Astrocyte of the hippocampus (primary cell): ENCODE results near the gene COL4A2.
"Not testable (repeated sequence)": the region's sequence is repeated elsewhere in the genome, so short reads cannot be mapped to it uniquely, and the experiment has no call there.

Source experiments
- DNase-seq: peaks from one replicate; pipeline ENCODE4 v3.0.0; 2011; ENCODE audit warnings: low read depth, low spot score

COL4A2 gene

DNA sequence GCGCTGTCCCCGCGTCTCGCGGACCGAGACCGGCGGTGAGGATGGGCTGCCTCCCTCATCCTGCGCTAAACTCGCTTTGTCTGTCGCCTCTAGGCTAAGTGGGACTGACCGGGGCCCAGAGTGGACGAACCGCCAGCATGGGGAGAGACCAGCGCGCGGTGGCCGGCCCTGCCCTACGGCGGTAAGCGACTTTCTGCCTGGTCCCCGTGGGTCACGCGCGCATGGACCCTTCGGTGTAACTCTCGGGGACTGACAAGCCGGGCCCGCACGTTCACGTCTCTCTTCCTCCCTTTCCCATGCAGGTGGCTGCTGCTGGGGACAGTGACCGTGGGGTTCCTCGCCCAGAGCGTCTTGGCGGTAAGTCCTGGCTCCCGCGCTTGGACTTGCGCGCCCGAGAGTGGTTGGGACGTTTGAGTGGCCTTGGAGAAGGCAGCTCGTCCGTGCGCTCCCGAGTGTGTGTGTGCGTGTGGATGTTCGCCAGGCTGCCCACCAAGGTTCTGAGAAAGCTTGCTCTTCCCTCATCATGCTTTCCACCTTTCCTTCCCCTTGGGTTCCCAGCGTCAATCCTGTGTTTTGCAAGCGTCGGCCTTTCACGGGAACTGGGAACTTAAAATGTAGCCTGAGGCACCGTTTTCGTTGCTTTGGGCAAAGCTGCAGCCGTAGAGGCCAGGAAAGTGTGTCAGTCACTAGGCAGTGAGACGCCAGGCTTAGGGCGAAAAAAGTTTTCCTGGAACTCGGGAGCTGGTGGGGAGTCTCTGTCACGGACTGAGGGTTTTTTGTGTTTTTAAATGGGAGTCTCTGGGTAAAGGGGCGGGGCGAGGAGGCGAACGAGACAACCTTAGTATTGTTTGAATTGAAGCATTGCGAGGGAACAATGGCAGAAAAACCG is 927 bp downstream of the COL4A2 start:
- peak; percentile 71 for DNase-seq

DNA sequence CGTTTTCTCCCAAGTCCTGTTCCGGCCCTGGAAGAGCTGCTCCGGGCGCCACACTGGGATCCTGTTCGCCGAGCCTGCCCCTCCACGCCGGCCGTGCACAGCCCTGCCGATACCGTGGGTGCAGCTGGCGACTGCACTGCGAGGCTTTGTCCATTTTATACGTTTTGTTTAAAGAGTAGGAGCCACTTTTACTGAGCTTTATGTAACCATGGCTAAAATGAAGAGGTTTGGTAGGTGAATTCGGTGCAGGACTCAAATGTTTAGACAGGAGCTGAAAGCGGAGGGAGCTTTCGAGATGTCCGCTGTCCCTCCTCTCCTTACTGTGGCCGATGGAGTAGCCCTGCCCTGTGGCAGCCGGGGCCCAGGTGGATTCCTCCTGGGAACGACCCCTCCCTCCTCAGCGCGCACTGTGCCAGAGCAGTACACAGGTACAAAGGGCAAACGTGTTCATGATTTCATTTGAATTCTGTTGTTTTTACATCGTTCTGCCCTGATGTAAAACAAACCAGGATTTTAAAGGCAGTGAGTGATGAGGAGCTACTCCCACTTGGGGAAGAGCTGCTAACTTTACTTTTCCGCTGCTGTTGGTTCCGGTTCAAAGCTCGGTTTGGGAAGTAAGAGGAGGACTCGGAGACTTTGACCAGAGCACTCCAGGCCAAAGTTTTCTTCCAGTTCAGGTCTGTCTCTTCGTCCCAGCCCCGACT is 1.7 kb downstream of the COL4A2 start:
- peak; percentile 60 for DNase-seq

DNA sequence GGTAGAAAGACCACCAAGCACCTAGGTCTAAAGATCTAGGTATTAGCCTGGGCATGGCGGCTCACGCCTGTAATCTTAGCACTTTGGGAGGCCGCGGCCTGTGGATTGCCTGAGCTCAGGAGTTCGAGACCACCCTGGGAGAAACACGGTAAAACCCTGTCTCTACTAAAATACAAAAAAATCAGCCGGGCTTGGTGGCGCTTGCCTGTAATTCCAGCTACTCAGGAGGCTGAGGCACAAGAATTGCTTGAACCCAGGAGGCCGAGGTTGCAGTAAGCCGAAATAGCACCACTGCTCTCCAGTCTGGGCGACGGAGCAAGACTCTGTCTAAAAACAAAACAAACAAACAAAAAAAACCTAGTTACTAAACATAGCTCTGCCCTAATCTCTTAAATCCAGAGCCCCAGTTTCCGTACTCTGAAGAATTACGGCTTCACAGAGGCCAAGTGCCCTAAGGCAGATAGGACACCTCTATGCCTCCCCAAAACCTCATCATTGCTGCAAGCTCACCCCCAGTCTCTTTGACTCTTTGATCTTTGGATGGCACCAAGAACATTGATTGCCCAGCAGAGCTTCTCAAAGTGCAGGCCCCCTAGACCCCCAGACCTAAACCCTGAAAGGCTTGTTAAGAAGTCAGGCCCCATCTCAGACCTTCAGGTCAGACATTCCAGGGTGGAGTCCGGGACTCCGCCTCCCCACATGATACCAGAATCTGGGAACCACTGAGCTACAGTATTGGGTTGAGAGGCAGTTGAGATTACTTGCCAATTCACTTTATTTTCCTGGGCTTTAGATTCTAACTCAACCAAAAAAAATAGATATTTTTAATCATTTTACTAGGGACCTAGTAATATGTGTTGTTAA is 2.8 kb downstream of the COL4A2 start:
- DNase-seq: no peak

DNA sequence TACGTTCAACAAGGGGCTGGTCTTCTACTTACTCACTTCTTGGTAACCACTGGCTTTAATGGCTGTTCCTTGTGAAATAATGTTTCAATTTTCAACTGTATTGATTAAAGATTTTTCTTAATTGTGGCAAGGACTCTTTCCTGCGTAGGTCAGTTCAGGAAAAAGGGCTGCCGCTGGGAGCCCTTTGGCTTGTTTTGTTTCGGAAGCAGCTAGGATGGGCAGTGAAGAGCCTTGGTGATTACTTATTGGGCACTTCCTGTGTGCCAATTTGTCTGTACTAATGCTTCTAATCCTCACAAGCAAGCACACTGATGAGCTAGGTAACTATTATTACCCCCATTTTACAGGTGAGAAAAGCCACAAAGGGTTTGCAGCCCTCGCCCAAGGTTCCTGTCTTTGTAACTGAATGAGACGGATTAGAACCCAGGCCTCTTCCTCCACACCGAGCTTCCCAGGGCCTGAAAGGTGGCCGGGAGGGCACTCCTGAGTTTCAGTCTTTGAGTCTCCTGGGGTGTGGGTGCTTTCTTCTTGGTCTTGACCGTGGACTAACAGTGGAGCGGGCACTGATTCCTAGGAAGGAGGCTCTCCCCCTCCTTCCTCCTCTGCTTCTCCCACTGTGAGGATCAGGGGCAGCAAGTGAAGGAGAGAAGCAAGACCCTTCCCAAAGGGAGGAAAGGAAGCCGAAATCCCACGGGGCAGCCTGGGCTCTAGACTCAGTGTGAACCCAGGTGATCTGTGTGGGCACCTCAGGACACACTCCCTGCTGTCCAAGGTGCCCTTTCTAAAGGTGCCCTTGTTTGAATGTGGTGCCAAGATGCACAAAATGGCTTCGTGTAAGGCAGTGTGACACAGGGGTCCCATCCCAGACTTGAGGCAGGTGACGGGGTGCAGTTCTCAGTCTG is 3.7 kb downstream of the COL4A2 start:
- DNase-seq: no peak

DNA sequence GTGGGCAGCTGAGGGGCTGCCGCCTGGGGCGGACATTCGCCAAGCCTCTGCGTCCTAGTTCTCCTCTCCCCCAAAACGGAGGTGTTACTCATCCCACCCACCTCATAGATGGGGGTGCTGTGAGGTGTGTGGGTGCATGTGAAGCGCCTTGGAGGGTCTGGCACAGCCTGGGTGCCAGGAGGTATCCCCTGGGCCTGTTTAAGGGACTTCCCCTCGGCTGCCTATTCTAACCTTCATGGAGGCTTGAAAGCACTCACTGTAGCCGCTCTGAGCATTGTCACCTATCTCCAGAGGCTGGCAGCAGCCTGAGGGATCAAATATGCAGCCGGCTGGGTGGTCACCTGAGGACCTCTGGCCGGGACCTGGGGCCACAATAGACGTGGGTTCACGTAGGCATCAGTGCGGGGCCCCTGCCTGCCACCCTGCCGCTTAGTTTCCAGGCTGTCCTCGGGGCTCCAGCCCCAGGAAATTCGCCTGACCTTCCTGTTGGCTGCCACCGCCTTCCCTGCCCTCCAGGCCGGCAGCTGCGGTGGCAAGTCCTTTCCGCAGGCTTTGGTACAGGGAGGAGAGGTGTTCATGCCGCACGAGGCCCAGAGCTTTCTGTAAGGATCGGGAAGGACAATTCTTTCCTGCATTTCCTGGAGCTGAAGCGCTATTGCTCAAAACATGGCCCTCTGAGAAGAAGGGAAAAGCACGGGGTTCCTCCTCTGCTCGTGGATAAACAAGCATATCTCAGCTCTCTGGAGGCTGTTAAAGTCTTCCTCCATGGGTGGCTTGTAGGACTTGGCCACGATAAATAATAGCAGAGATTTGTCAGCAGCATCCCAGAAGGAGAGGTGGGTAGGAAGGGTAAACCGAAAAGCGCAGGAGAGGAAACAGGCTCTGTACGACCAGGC is 4.6 kb downstream of the COL4A2 start:
- no peak for DNase-seq

DNA sequence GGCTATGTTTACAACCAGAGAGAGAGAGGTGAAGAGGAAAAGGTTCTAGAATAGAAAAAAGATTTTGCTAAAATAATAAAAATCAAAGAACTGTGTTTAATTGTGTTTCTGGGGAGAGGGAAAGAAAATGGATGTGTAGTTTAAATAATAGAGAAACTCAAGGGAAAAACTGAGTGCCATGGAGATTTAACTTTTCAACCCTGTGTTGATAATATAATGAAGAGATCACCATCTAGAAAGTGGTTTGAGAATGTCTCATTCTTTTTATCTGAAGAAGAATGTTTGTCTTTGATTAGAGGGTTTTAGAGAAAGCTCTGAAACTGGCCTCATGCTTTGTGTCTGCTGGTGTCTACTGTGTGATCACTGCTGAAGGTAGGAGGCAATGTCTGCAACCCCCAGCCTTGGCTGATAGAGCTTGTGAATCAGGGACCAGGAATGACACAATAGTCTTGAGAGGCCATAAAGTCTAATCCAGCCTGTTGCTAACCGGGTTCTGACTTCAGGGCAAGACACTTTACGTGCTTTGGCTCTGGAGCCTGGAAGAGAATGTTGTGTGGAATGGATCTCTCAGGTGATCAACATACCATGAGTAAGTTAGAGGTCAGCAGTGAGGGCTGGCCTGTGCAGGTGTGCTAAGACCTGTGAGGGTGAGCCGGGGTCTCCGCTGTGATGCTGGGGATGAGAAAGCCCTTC is 5.4 kb downstream of the COL4A2 start:
- DNase-seq: peak; percentile 83

DNA sequence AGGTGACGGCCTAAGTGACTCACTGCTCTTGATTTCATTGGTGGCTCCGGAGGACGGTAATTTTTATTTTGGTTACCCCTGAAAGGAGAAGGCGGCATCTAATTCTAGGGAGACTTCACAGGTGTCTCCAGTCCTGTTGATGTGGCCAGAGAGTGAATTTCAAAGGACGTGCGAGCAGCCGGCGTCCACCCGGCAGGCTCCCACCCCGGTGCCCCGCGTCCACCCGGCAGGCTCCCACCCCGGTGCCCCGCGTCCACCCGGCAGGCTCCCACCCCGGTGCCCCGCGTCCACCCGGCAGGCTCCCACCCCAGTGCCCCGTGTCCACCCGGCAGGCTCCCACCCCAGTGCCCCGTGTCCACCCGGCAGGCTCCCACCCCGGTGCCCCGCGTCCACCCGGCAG is 6.2 kb downstream of the COL4A2 start:
- DNase-seq: not testable (repeated sequence)

DNA sequence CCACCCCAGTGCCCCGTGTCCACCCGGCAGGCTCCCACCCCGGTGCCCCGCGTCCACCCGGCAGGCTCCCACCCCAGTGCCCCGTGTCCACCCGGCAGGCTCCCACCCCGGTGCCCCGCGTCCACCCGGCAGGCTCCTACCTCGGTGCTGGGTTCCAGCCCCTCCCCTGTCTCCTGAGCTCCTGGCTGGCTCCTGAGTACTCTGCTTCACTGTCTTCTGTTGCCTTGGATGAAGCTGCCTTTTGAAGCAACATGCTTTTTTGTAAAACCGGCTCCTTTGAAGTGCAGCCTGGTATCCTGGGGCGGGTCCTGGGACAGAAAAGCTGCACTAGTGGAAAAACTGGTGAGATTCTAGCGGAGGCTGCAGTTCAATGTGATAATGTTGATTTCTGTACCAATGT is 6.6 kb downstream of the COL4A2 start:
- not testable (repeated sequence) for DNase-seq

DNA sequence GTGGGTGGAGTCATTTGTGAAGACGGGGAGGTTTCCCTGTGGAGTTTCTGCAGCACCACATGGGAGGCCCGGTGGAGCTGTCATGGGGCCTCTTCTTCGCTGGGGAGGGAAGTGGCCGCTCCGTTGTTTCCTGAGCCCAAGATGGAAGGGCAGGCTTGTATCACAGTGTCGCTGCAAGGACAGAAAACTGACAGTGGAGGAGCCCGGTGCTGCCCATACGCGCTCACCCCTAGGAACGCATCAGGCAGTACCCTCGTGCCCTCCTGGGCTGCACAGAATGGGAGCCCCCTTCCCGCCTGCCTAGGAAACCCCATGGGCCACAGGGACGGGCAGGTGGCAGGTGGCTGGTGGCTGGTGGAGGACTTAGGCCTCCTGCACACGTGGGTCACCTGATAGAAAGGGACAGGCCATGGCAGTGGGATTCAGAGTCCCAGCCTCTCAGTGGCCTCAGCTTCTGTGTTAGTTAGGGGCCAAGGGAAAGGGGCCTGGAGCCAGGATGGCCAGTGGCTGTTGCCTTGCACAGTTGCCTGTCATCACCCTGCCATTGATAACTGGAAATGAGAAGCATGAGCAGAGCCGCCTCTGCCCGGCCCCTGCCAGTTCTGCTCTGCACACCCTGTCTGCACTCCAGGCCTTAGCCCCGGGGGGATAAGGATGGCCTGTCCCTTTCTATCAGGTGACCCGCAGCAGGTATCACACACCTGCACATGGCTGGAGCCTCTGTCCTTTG is 7.6 kb downstream of the COL4A2 start:
- no peak for DNase-seq

DNA sequence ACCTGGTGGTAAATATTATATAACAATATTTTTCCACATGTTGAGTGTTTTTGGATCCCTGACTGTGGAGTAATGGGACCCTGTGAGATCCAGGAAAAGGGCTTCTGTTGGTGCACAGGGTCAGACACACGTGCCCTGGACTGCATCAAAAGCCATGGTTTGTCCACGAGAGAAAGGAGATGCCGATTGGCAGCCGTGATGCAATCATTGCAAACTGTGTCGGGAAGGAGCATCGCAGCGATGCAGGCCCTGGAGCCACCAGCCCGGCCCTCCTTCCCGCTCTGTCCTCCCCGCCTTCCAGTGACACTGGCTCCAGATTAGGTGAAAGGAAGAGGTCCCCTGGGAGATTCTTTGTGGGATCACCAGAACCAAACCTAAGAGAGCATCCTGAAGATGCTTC is 9.1 kb downstream of the COL4A2 start:
- no peak for DNase-seq

DNA sequence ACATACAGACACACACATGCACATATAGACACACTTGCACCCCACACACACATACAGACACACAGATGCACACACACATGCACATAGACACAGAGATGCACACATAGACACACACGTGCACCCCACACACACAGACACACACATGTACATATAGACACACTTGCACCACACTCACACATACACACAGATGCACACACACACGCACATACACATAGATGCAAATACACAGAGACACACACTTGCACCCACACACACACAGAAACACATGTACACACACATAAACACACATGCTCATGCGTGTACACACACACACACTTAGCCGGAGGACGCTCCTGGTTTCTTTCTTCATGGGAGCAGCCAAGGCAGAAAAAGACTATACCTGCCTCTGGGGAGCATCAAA is 10.0 kb downstream of the COL4A2 start:
- no peak for DNase-seq

DNA sequence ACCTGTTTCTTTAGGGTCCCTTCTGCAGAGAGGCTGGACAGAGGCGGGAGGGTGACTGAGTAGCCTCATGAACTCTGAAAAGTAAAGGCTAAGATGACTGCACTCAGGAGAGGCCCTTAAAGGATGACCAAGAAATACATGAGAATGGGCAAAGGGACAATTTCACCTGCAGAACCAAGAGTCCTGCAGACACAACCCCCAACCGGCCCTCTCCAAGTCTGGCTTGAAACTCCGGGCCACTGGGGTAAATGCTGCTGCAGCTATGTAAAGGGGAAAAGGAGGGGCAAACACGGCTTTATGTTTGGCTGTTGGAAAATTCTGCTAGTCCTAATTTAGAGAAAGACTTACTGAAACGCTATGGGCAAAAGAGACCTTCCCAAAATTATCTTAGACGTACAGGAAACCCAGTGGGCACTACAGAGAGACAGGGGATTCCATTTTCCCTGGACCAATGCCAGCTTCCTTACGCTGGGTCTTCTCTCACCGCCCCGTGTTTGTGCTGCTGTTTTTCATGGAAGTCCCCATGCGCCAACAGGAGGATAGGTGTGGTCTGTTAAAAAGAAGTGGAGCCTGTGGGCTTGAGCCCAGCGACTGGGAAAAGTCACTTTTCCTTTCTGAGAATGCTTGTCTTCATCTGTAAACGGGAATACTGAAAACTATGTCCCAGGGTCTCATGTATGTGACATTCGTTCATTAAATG is 10.6 kb downstream of the COL4A2 start:
- no peak for DNase-seq

DNA sequence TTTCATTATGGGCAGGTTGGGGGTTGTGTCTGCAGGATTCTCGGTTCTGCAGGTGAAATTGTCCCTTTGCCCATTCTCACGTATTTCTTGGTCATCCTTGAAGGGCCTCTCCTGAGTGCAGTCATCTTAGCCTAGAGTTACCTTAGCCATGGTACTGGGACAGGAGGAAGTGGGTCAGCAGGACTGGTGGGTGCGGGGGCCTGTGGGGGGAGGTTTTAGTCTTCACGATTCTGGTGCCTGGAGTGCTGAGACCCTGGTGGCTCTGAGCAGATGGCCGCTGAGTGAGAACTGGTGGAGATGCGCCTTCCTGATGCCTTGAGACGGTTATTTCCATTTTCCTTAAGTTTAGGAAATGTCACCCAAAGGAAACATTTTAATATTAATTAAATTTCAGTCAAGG is 11.8 kb downstream of the COL4A2 start:
- DNase-seq: no peak

DNA sequence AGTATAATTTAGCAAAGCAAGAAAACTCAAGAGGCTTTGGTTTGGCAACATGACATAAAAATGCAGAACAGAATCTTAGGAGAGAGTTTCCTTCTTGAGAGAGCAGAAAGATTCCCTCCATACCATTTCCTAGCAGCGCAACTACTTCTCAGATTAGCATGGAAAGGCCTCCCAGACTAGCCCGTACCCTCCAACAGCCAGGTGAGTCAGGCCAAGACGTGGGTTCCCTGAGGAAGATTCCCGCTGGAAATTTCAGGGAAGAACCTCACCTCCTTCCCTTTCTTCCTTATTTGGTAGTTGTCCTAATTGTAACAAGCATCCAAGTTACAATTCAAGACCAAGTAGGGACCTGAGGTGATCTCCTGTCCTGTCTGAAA is 12.3 kb downstream of the COL4A2 start:
- DNase-seq: no peak

DNA sequence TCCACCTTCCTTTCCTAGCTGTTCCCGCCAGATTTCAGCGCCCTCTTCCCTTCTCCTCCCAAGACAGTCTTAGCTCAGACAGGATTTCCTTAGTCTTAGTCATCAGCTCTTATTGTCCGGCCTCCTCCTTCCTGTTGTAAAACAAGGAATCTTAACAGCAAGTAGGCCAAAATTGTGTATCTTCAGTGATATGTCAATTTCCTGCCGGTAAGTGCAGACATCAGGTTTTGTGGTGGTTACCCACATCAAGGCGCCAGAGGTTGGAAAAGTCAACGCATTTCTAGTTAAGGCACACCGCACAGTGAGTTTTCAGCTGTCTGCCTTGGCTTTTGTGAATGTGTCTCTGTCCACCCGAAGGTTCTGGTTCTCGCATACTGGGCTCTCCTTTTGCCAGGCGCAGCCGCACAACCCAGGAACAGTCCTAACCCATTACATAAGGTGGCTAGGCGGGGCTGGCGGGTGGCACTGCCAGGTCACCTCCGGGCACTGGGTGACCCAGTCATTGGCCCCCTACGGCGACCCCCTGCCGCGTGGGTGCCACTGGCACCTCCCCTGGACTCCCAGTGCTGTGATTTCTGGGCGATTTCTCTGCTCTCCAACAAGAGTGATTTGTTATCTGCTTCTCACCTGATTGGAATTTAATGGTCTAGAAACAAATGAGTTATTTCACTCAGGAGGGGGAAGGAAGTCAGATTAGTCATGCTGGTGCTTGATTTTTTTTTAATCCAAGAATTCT is 12.9 kb downstream of the COL4A2 start:
- DNase-seq: peak; percentile 88

DNA sequence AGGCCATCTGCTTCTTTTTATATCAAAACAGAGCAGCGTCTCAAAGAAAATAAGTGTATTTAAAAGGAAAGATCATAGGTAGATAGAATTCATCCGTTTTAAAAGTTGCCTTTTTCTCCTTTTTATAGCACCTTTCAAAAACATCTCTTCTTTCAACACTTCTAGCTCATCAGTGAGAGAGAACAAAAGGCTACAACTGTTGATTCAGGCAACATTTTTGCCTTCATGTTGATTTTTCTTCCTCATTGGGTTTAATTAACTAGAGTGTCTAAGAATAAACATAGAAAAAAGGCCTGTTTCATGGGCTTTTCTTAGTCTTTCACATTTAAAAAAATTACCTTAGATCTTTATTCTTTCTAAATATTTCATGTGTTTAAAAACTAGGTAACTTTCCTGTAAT is 13.6 kb downstream of the COL4A2 start:
- DNase-seq: no peak

DNA sequence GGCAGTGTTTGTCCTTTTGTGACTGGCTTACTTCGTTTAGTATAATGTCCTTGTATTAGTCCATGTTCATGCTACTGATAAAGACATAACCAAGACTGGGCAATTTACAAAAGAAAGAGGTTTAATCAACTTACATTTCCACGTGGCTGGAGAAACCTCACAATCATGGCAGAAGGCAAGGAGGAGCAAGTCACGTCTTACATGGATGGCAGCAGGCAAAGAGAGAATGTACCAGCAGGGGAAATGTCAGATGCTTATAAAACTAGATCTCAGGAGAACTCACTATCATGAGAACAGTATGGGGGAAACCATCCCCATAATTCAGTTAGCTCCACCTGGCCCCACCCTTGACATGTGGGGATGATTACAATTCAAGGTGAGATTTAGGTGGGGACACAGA is 14.5 kb downstream of the COL4A2 start:
- not testable (repeated sequence) for DNase-seq
